GM23248 (cell line): ENCODE data around the gene CLCNKA. TPM values are rescaled to one million over a fixed set of nuclear protein-coding genes. Genes with fewer than 3 reads are reported as not detected.

Experiments
- DNase-seq: peaks from one replicate; pipeline ENCODE4 v3.0.0-alpha.2; 2015
- H2AFZ ChIP-seq: fragments of 200-600 bp; sonication (generic); 2 replicates; pipeline ENCODE4 v1.6.1; 2016; ENCODE audit warnings: antibody characterized with exemption
- H3F3A ChIP-seq: fragments of 200-600 bp; sonication (generic); 2 replicates; pipeline ENCODE4 v1.6.1; 2016; ENCODE audit warnings: mild to moderate bottlenecking, antibody characterized with exemption, mixed run types; ENCODE audit not compliant: insufficient read depth
- H3K27ac ChIP-seq: fragments of 200-600 bp; sonication (generic); 2 replicates; pipeline ENCODE4 v1.5.1; 2016; ENCODE audit warnings: mild to moderate bottlenecking
- H3K27me3 ChIP-seq: fragments of 200-600 bp; sonication (generic); replicated peaks from 2 replicates; pipeline ENCODE4 v1.6.1; 2016; ENCODE audit warnings: mild to moderate bottlenecking; ENCODE audit not compliant: insufficient read depth
- H3K36me3 ChIP-seq: fragments of 200-600 bp; sonication (generic); 2 replicates; pipeline ENCODE4 v1.6.1; 2016; ENCODE audit warnings: low read depth, mild to moderate bottlenecking
- H3K4me1 ChIP-seq: fragments of 200-600 bp; sonication (generic); 2 replicates; pipeline ENCODE4 v1.6.1; 2016; ENCODE audit warnings: mild to moderate bottlenecking; ENCODE audit not compliant: insufficient read depth
- H3K4me2 ChIP-seq: fragments of 200-600 bp; sonication (generic); one replicate; pipeline ENCODE4 v1.6.1; 2016; ENCODE audit warnings: mild to moderate bottlenecking; ENCODE audit not compliant: unreplicated experiment
- H3K4me3 ChIP-seq: fragments of 200-600 bp; sonication (generic); 2 replicates; pipeline ENCODE4 v1.5.1; 2016; ENCODE audit warnings: mild to moderate bottlenecking
- H3K79me2 ChIP-seq: fragments of 200-600 bp; sonication (generic); 2 replicates; pipeline ENCODE4 v1.6.1; 2016; ENCODE audit warnings: mild to moderate bottlenecking; ENCODE audit not compliant: insufficient read depth
- H3K9ac ChIP-seq: fragments of 200-600 bp; sonication (generic); 2 replicates; pipeline ENCODE4 v1.6.1; 2016; ENCODE audit warnings: mild to moderate bottlenecking
- H3K9me2 ChIP-seq: fragments of 200-600 bp; sonication (generic); 2 replicates; pipeline ENCODE4 v1.6.1; 2016; ENCODE audit warnings: mixed run types, mild to moderate bottlenecking, moderate library complexity; ENCODE audit not compliant: insufficient read depth
- H3K9me3 ChIP-seq: fragments of 200-600 bp; sonication (generic); one replicate; pipeline ENCODE4 v1.6.1; 2017; ENCODE audit warnings: low read depth
- H4K20me1 ChIP-seq: fragments of 200-600 bp; sonication (generic); 2 replicates; pipeline ENCODE4 v1.6.0; 2016; ENCODE audit not compliant: insufficient read depth
- EZH2 ChIP-seq: fragments of 200-600 bp; sonication (generic); IDR thresholded peaks from 2 replicates; pipeline ENCODE4 v1.6.1; 2018; ENCODE audit warnings: antibody characterized with exemption, mild to moderate bottlenecking; ENCODE audit not compliant: insufficient read depth, poor library complexity, severe bottlenecking
- EZH2phosphoT487 ChIP-seq: fragments of 200-600 bp; sonication (generic); IDR thresholded peaks from 2 replicates; pipeline ENCODE4 v1.6.1; 2018; ENCODE audit warnings: antibody characterized with exemption, moderate library complexity, mild to moderate bottlenecking, low read depth; ENCODE audit not compliant: insufficient read depth
- WGBS, 2 experiments: methylation state at CpG; one replicate each; pipeline ENCODE4 v1.1.6; 2015 to 2017; ENCODE audit warnings: low lambda C conversion rate in 2 of 2, low coverage in 1 of 2; ENCODE audit errors: missing lambda C conversion rate in 2 of 2; 5-methylcytosine and 5-hydroxymethylcytosine counted together
- in situ Hi-C: fragments of 300-500 bp; cut with MboI; formaldehyde crosslinking; loops from 2 replicates; pipeline ENCODE4 v1.15.0; 2020
- polyA plus RNA-seq: library from polyadenylated mRNA; unstranded; fragments of >200 nt; fragmentation: Nextera tagmentation; extraction: Ambion mirVana; gene quantifications from 2 replicates; pipeline ENCODE4 v1.2.1, GENCODE V29; 2016
- total RNA-seq: library from RNA; depleted of rRNA; stranded (reverse); fragments of >200 nt; shearing (Covaris generic); gene quantifications from 2 replicates; pipeline ENCODE4 v1.2.3, GENCODE V29; 2014

Gene CLCNKA
- total and polyA plus RNA-seq, 2 experiments from 2014 or later, result not detected

DNA sequence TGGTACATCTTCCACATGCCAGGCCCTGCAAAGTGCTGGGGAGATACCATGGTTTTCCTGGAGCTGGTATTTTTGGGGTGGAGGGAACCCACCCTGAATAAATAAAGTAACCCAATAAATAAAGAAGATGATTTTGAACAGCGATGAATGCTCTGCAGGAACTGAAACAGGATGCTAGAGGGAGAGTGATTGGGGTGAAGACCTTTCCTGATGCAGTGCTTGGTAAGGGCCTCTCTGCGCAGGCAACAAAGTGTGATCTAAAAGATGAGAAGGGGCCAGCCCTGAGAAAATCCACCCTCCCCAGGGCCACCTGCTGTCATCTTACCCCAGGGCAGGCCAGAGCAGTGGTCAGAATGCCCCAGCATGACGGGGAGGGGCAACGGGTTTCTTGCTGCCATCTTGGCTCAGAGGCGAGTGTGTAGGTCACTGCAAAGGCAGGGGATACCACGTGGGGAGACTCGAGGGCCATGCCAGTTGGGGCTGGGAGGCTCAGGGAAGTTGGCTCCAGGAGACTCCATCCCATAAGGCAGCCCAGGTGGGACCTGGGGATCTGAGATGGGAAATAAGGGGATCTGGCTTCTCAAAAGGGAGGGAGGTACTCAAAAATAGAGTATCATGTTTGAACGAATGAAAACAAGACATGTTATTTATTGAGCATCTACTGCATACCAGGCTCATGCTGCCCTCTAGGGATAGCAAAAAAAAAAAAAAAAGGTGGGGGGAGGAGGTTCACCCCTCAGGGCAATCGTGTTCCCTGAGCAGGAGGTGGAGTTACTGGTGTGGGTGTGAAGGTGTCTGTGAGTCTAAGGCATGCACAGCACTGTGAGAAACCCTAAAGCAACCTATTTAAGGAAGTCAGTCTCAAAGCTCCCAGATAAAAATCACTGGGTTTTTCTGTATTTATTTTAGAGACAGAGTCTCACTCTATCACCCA is 15.0 kb upstream of the CLCNKA start:
- Histone ChIP-seq H3F3A (peaks cover 6% of the 10 kb centered on the region), H3K9me3 (no peaks in the 10 kb centered on the region), H3K4me2 (no peak overlapping the region), H4K20me1 (no peaks in the 10 kb centered on the region), H3K79me2 (no peaks in the 10 kb centered on the region), H3K4me3 (no peak overlapping the region), H3K9me2 (no peaks in the 10 kb centered on the region), H3K9ac (no peak overlapping the region), H3K27ac (no peak overlapping the region), H3K4me1 (peaks cover 8% of the 10 kb centered on the region), H3K36me3 (no peaks in the 10 kb centered on the region), H3K27me3 (no peaks in the 10 kb centered on the region), H2AFZ (no peak overlapping the region)
- DNase-seq, result peak; percentile 60
- in situ Hi-C loops, result no loop called here
- WGBS, 2 experiments, result 68 to 73% methylated on average over 9 of the region's 9 CpGs
- TF ChIP-seq EZH2phosphoT487 (no peak), EZH2 (no peak)

DNA sequence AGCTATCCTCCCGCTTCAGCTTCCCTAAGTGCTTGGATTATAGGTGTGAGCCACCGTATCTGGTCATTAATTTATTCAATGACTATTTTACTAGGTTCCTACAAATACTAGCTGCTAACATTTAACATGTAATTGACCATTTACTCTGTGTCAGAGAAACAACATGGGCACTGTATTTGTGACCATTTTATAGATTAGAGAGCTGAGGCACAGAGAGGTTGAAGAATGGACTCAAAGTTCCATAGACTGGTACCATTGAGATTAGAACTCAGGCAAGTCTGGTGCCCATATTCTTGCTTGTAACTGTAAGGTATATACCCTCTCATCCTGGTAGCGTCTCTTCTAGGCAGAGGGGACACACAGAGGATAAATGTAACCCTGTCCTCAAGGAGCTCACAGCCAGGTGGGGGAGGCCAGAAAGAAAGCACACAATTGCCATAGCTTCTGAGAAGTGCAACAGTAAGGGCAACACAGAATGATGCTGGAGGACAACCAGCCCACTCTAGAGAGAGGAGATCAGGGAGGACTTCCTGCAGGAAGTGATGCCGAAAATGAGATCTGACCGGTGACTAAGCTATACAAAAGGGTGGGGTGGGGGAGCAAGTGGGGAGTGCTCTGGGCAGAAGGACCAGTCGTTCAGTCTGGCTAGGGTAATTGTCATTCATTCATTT is 14.0 kb upstream of the CLCNKA start:
- Histone ChIP-seq H3K4me1 (peaks cover 13% of the 10 kb centered on the region), H3K27ac (no peak overlapping the region), H3K27me3 (no peaks in the 10 kb centered on the region), H3K4me2 (no peak overlapping the region), H4K20me1 (no peaks in the 10 kb centered on the region), H3K9me2 (no peaks in the 10 kb centered on the region), H3K9ac (no peak overlapping the region), H3K79me2 (no peaks in the 10 kb centered on the region), H3K36me3 (no peaks in the 10 kb centered on the region), H2AFZ (no peak overlapping the region), H3K9me3 (no peaks in the 10 kb centered on the region), H3K4me3 (no peak overlapping the region), H3F3A (peaks cover 14% of the 10 kb centered on the region)
- no peak for TF ChIP-seq EZH2phosphoT487
- no peak for TF ChIP-seq EZH2
- in situ Hi-C loops, result no loop called here
- WGBS, 2 experiments, result 73 to 81% methylated on average over 6 of the region's 6 CpGs
- DNase-seq, result no peak

DNA sequence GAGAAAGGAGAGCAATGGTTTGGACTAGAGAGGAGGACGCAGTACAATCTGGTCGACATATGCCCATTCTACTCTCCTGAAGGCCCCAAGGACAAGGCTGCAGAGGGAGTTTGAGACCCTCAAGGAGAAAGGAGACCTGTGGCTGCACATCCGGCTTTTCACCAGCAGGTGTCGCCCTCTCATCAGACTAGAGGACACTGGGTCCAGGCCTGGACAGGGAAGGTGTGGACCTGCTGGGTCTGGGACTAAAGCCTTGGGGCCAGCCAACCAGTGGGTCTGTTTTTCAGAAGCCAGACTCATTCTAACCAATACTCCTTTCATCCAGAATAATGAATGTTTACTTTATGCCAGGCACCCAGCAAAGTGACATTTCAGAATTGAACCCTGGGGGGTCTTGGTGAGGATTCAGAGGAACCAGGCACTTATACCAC is 12.8 kb upstream of the CLCNKA start:
- Histone ChIP-seq H3K27me3 (no peaks in the 10 kb centered on the region), H3K79me2 (no peaks in the 10 kb centered on the region), H4K20me1 (no peaks in the 10 kb centered on the region), H3K9me3 (no peaks in the 10 kb centered on the region), H3K9me2 (no peaks in the 10 kb centered on the region), H3K4me3 (no peak overlapping the region), H3F3A (peaks cover 14% of the 10 kb centered on the region), H3K27ac (no peak overlapping the region), H3K4me2 (no peak overlapping the region), H2AFZ (no peak overlapping the region), H3K9ac (no peak overlapping the region), H3K36me3 (no peaks in the 10 kb centered on the region), H3K4me1 (peaks cover 24% of the 10 kb centered on the region)
- peak; percentile 79 for DNase-seq
- TF ChIP-seq EZH2 (no peak), EZH2phosphoT487 (no peak)
- 0% methylated on average over 4 of the region's 4 CpGs for WGBS, 2 experiments
- in situ Hi-C loops, result no loop called here

DNA sequence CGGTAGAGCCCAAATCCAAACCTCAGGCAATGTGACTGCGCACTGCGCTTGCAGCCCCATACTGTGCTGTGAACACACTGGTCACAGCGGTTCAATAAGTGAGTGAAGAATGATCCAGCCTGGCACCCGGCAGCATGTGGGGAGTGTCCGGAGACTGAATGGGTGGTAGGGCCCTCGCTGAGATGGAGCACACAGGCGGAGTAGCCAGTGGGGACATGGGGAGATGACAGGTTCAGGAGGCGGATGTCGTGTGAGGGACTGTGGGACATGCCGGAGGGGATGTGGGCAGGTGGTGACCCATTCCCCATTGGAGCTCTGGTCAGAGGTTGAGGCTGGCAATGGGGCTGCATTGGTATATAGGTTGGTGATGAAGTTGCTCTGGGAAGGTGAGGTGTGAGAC is 12.2 kb upstream of the CLCNKA start:
- H3F3A ChIP-seq, result peaks cover 14% of the 10 kb centered on the region
- H3K4me3 ChIP-seq, result no peak overlapping the region
- H3K79me2 ChIP-seq, result no peaks in the 10 kb centered on the region
- H4K20me1 ChIP-seq, result no peaks in the 10 kb centered on the region
- no peak overlapping the region for H3K9ac ChIP-seq
- H3K9me3 ChIP-seq, result no peaks in the 10 kb centered on the region
- no peak overlapping the region for H2AFZ ChIP-seq
- in situ Hi-C loops, result no loop called here
- no peak for TF ChIP-seq EZH2
- no peak for TF ChIP-seq EZH2phosphoT487
- no peaks in the 10 kb centered on the region for H3K9me2 ChIP-seq
- H3K27me3 ChIP-seq, result no peaks in the 10 kb centered on the region
- 83 to 85% methylated on average over 11 of the region's 11 CpGs for WGBS, 2 experiments
- no peak overlapping the region for H3K27ac ChIP-seq
- no peaks in the 10 kb centered on the region for H3K36me3 ChIP-seq
- no peak overlapping the region for H3K4me2 ChIP-seq
- H3K4me1 ChIP-seq, result peaks cover 24% of the 10 kb centered on the region
- DNase-seq, result no peak
